Breast epithelium (tissue), 4 donors: ENCODE results near the gene CPED1. TPM values are rescaled to one million over a fixed set of nuclear protein-coding genes. Genes with fewer than 3 reads are reported as not detected.

Experiments used
- DNase-seq, 2 donors: peaks; one replicate each; pipeline ENCODE4 v3.0.0-alpha.2; 2019; ENCODE audit warnings: low spot score in 2 of 2
- H3K27ac ChIP-seq, 2 donors: fragments of 200-600 bp; sonication (generic) in 1 of 2; one replicate each; pipeline ENCODE4 v1.5.1; 2016 to 2019; ENCODE audit warnings: mild to moderate bottlenecking in 1 of 2
- H3K27me3 ChIP-seq, 2 donors: fragments of 200-600 bp; sonication (generic) in 1 of 2; one replicate each; pipeline versions ENCODE4 v1.5.1 to v1.6.0; 2017 to 2019; ENCODE audit warnings: control low read depth in 1 of 2, mild to moderate bottlenecking in 1 of 2
- H3K36me3 ChIP-seq: fragments of 200-600 bp; one replicate; pipeline ENCODE4 v1.5.1; 2019
- H3K4me1 ChIP-seq, 2 donors: fragments of 200-600 bp; sonication (generic); one replicate each; pipeline ENCODE4 v1.5.1; 2016 to 2019; ENCODE audit warnings: control low read depth in 1 of 2
- H3K4me3 ChIP-seq, 3 donors: fragments of 200-600 bp; sonication (generic); 1 replicate in 2 of 3; 2 replicates in 1 of 3; pipeline ENCODE4 v1.5.1; 2016 to 2019; ENCODE audit warnings: mild to moderate bottlenecking in 3 of 3, moderate library complexity in 2 of 3
- H3K9me3 ChIP-seq, 2 donors: fragments of 200-600 bp; sonication (generic) in 1 of 2; one replicate each; pipeline ENCODE4 v1.5.1; 2016 to 2019; ENCODE audit warnings: control low read depth in 1 of 2
- CTCF ChIP-seq, 3 donors: fragments of 450-650 bp; IDR thresholded peaks; one replicate each; pipeline ENCODE4 v1.5.1; 2016 to 2017; ENCODE audit warnings: antibody characterized with exemption in 3 of 3, mild to moderate bottlenecking in 3 of 3, moderate library complexity in 3 of 3
- POLR2A ChIP-seq: fragments of 450-650 bp; IDR thresholded peaks from one replicate; pipeline ENCODE4 v1.6.1; 2016; ENCODE audit warnings: antibody characterized with exemption, mild to moderate bottlenecking, moderate library complexity
- POLR2AphosphoS5 ChIP-seq, 3 donors: sonication (generic); formaldehyde crosslinking; IDR thresholded peaks; one replicate each; pipeline ENCODE4 v1.6.1; 2017; ENCODE audit warnings: antibody characterized with exemption in 3 of 3
- intact Hi-C: fragments of 100-400 bp; cut with DNase I; formaldehyde crosslinking; loops from one replicate; pipeline ENCODE4 v1.15.1; 2023; ENCODE audit warnings: low total_unique reads
- total RNA-seq, 3 donors: library from RNA; depleted of rRNA; stranded (reverse); fragments of >200 nt; gene quantifications; one replicate each; pipeline ENCODE4 v1.1.0, GENCODE V29; 2016

CPED1 gene
- total RNA-seq, 3 donors from 2014 or later, result 14.3 to 29.3 (median 15.4) TPM

- Histone ChIP-seq H3K9me3 (no peaks in the 10 kb centered on the region), H3K27me3 (no peaks in the 10 kb centered on the region), H3K36me3 (no peaks in the 10 kb centered on the region), H3K4me1 (no peaks in the 10 kb centered on the region), H3K27ac (no peak overlapping the region), H3K4me3 (no peak overlapping the region)
- intact Hi-C loops, result no loop called here
- TF ChIP-seq CTCF (IDR thresholded peaks at IDR 0.05), result no peak
- TF ChIP-seq POLR2A, result no peak
- no peak for TF ChIP-seq POLR2AphosphoS5 (IDR thresholded peaks at IDR 0.05)
- no peak for DNase-seq
Measured at GRCh38 chr7:121271916-121272315, 283.4 kb downstream of the CPED1 start.

- H3K4me1 ChIP-seq, result no peaks in the 10 kb centered on the region
- H3K9me3 ChIP-seq, result no peaks in the 10 kb centered on the region
- intact Hi-C loops, result no loop called here
- no peak overlapping the region for H3K27ac ChIP-seq
- H3K27me3 ChIP-seq, result no peaks in the 10 kb centered on the region
- no peak for TF ChIP-seq POLR2AphosphoS5 (IDR thresholded peaks at IDR 0.05)
- no peak for TF ChIP-seq POLR2A
- TF ChIP-seq CTCF (IDR thresholded peaks at IDR 0.05), result no peak
- no peaks in the 10 kb centered on the region for H3K36me3 ChIP-seq
- H3K4me3 ChIP-seq, result no peak overlapping the region
- no peak for DNase-seq
Measured at GRCh38 chr7:121272676-121273075, 284.2 kb downstream of the CPED1 start.

- TF ChIP-seq POLR2A, result no peak
- no peak for TF ChIP-seq POLR2AphosphoS5 (IDR thresholded peaks at IDR 0.05)
- TF ChIP-seq CTCF (IDR thresholded peaks at IDR 0.05), result no peak
- Histone ChIP-seq H3K9me3 (no peaks in the 10 kb centered on the region), H3K27me3 (no peaks in the 10 kb centered on the region), H3K27ac (no peak overlapping the region), H3K4me3 (no peak overlapping the region), H3K36me3 (no peaks in the 10 kb centered on the region), H3K4me1 (no peaks in the 10 kb centered on the region)
- intact Hi-C loops, result no loop called here
- no peak for DNase-seq
Measured at GRCh38 chr7:121273467-121274167, 285.1 kb downstream of the CPED1 start.

- Histone ChIP-seq H3K27ac (no peak overlapping the region), H3K27me3 (no peaks in the 10 kb centered on the region), H3K4me1 (no peaks in the 10 kb centered on the region), H3K4me3 (no peak overlapping the region), H3K36me3 (no peaks in the 10 kb centered on the region), H3K9me3 (no peaks in the 10 kb centered on the region)
- no peak for DNase-seq
- intact Hi-C loops, result no loop called here
- TF ChIP-seq POLR2AphosphoS5 (IDR thresholded peaks at IDR 0.05) (no peak), CTCF (IDR thresholded peaks at IDR 0.05) (no peak), POLR2A (no peak)
Measured at GRCh38 chr7:121274467-121274866, 286.0 kb downstream of the CPED1 start.

GRCh38 chr7:121275204-121275603 lies 286.7 kb downstream of the CPED1 start:
- no peaks in the 10 kb centered on the region for H3K9me3 ChIP-seq
- H3K36me3 ChIP-seq, result no peaks in the 10 kb centered on the region
- no peaks in the 10 kb centered on the region for H3K4me1 ChIP-seq
- no peaks in the 10 kb centered on the region for H3K27me3 ChIP-seq
- DNase-seq, result no peak
- intact Hi-C loops, result no loop called here
- H3K27ac ChIP-seq, result no peak overlapping the region
- TF ChIP-seq POLR2A (no peak), POLR2AphosphoS5 (IDR thresholded peaks at IDR 0.05) (no peak), CTCF (IDR thresholded peaks at IDR 0.05) (no peak)
- H3K4me3 ChIP-seq, result no peak overlapping the region
